NCI-H526 (cell line): Measurements from ENCODE around the gene VSTM4.

ENCODE experiments used
- DNase-seq, 2 experiments: peaks; one replicate each; lab custom pipeline; 2025; lab: John Stamatoyannopoulos, UW

VSTM4 gene

DNA sequence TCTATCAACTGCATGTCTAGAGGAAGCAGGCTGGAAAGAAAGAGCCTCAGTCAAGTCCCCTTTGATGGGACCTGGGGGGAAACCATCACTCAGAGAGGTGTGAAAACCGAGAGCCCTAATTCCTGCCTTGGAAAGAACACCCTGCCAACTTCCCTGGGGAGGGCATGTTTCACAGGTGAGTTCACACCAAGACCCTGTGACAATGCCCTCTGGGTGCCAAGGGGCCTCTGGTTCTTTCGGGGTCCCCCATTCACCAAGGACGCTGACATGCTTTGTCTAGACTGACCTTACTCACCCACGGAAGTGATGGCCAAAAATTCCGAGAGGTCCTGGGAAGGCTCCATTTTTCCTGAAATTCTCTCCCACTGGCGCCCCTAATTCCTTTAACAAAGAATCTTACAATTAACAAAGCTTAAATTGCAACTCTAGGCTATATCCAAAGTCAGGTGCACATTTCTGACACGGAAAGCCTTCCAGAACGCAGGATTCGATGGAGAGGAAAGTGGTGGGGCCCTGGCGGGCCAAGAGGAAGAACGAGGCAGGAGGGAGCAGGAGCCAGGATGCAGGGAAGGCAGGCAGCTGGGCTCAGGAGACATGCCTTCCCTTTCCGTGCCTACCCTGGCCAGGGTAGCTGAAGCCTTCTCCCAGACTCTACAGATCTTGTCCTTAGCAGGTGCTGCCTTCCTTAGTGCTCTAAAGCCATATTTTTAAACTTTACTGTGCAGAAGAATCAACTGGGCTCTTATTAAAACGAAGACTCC lies 23.7 kb downstream of the VSTM4 start:
- DNase-seq: no peak

DNA sequence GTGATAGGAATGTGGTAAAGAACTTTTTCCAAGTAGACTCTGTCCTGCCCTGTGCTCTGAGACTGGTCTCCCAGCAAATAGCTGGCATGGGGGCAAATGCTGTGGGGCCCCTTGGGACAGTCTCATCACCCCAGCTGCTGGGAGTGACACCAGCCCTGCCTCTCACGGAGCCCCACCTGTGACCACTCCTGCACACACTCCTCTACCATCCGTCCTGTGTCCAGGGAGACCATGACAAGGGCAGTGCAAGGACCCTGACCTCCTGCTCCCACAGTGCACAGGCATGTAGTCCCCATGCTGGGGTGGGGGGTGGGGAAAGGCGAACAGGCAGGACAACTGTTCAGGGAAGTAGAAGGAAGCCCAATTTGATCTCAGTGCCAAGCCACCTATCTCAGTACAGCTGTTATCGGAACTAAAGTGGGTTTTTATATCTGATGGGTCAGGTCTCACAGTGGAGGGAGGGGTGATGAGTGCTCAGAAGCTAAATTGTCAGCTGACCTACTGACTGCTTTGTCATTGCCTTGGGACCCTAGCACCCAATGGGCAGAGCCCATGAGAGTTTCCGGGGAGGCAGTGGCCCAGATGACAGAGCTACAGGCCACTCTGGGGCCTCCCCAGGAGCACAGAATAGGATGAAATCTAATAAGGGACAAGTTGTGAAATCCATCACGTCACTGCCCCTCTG lies 24.5 kb downstream of the VSTM4 start:
- DNase-seq: no peak

DNA sequence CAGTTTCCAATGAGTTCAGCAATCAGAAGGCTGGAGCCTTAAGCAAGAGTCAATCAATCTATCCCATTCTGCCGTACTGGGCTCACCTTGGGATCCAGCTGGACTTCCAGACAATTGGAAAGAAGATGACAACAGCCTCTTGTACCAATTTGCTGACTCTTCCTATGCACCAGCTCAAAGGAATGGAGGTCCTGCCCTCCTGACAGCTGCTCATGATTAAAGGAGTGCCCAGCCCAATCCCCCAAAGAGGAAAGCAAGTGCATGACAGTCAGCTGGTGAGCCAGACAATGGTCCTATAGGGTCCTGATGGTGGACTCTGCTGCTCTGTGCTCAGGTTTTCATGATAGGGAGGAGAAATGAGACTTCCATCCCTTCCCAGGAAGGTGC lies 25.1 kb downstream of the VSTM4 start:
- no peak for DNase-seq

DNA sequence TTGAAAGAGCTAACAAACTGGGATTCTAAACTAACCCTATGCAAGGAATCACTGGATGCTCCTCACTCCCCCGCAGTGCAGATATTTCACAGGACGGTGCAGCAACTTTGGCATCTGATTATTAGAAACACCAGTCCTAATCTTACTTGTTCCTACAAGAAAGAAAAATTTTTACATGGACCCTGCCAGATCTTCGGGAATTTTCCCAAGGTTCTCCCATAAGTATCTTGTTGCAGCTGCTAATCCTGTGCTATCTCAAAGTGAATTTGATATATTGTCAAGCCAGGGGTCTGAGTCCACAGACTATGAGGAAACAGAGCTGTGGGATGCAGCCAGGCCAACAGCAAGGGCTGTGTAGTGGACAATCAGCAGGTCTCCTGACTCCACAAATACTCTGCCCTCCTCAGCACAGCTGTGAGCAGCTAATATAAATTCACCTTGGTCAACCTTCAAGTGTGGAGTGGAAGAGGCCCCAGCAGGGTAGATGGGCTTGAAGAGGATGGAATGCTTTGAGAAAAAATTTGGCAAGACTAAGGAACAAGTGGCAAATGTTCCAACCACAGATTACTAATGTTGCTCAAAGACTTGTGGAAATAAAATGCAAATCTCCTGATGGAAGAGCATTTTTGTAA lies 25.6 kb downstream of the VSTM4 start:
- DNase-seq: no peak

DNA sequence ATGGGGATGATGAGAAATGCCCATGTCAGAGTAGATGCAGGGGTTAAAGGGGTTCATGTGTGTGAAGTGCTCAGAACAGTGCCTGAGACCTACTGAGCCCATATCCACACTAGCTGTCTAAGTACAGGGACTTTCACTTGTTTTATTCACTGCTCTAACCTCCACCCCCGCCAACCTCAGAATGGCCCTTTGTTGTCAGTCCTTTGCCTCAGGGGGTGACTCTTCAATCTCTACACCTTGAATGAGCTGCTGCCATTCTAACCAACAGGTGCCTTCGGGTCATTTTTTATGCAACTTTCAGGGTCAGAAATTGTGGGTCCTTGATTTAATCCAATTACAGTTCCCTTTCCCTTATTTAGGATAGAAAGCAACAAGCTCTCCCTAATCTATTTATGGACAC lies 26.2 kb downstream of the VSTM4 start:
- DNase-seq: no peak

DNA sequence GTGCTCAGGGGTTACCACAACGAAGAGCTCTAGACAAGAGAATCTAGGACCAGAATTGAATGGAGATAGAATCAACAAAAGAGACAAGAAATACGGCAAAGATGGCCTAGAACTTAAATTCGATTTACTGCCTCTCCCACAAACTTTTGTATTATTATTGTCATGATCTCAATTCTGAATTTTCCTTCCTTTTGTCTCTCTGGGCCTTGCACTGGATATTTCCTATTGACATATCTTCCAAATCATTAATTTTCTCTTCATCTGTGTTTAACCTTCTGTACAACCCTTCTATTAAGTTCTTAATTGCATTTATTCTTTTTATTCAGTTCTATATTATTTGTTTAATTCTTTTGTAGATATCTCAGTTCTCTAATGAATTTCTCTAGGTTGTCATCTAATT lies 28.4 kb downstream of the VSTM4 start:
- no peak for DNase-seq

DNA sequence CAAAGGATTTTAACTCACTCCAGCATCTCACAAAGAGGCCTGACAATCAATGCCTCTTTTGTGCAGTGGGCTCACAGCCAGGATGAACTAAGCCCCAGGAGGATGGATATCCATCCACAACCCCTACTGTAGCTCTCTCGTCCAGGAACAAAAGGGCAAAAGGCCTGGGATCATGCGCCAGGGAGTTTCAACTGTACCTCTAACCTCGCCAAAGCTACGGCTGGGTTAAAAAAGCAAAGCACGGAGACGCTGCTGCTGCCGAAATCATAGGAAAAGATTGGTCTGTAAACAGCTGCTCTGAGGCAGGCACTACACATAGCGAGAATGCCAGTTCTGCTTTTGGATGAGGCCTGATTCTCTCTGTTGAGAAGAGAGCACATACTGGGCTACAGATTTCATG lies 32.1 kb downstream of the VSTM4 start:
- DNase-seq: no peak

DNA sequence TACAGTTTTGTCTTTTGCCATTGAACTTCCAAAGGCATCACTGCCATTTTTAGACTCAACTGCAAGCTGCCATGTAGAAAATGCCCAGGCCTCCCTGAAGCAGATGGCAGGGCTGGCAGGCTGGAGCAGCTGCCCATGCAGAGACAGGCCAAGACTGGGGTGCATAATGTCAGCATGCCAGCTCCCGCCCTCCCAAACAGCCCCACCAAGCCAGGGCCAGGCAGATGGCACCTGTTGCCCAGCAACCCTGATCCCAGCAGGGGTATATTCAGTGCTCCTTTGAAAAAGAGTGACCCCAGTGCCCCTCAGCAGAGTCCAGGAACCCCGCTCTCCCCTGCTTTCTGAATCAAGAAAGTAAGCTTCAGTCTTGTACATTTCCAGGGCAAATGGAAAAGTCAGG lies 32.6 kb downstream of the VSTM4 start:
- no peak for DNase-seq

DNA sequence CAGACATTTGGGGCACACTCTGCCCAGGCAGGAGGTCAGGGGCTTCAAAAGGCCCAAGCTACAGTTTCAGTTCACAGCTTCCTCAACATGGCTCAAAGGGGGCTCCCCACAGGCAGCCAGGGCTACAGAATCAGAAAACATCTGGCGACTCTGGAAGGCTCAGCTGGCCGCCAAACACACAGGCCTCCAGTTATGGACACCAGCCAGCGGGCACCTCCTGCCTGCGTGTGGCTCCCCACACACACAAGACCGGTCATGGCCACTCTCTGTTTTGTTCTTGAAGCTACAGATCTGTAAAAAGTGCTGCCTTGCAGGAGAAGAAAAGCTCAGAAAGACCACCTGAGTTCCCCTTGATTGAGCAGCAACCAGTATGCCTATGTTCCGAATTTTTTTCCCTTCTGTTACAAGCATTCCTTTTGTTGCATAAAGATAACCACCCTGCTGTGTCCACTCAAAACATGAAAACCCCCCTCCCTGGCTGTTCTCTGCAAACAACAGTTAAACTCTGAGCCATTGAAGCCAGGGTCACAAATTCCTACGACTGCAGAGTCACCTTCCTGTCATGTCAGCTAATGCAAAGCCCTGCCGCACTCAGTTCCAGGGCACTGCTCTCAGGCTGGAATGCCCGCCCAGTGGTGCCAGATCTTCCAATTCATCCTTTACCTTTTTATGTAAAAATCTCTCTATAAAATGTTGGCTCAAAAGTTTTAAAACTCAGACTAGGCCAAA lies 33.6 kb downstream of the VSTM4 start:
- no peak for DNase-seq

DNA sequence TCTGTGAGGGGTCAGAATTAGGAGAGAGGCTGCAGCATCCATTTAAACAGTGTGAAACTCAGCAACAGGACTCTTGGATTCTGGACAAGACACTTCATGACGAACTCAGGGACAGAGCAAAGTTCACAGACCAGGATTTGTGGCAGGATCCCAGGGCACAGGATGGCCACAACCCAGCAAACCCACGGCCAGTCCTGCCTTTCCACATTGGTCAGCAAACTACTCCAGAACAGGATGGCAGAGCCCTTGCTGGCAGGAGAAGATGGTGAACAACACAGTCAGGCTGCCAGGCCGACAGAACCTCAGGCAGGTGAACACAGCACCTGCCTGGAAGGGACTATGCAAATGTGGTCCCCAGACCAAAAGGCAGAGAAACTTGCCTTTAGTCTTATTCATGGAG lies 34.4 kb downstream of the VSTM4 start:
- DNase-seq: peak in 1 of 2 experiments; percentile 4

DNA sequence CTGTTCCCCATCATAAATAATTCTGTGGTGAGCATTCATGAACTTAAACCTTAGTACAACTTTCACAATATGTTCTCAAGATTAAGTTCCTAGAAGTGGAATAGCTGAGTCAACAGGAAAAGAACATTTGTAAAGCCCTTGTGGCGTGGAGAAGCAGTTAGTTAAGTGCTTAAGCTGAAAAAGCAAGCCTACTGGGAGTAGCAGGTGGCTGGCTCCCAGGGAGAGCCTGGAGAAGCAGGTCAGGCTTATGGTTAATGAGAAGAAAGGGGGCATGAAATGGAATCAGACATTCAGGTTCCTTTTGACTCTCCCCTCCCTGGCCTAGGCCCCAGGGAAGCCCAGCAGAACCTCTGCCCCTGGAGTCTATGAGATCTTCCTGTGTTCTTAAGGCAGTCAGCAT lies 35.3 kb downstream of the VSTM4 start:
- DNase-seq: no peak

DNA sequence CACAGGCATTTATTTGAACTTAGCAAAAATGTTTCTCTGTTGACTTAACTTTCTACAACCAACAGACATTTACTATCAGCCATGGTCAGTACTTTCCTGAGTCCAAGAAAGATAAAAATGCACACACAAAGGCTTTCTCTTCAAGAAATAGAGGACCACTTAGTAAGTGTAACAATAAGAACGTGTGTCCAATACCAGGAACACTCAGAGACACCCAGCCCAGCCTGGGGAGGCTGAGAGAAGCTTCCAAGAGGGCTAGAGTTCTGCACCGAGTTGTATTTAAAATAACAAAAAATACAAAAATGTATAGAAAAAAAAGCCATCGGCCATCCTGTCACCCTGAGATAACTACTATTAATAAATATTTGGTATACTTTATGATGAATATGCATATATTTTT lies 35.8 kb downstream of the VSTM4 start:
- no peak for DNase-seq

DNA sequence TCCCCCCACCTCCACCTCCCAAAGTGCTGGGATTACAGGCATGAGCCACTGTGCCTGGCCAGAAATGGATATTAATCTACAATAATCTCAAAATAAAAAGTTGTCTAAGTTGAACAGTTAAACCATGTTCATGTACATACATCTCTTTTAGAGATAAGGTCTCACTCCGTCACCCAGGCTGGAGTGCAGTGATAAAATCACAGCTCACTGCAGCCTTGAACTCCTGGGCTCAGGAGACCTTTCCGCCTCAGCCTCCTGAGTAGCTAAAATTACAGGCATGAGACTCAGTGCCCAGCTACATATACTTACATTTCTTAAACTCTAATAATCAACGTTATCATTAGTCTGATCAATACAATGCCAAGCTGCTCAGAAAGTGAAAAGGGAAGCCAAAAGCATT lies 36.2 kb downstream of the VSTM4 start:
- no peak for DNase-seq

DNA sequence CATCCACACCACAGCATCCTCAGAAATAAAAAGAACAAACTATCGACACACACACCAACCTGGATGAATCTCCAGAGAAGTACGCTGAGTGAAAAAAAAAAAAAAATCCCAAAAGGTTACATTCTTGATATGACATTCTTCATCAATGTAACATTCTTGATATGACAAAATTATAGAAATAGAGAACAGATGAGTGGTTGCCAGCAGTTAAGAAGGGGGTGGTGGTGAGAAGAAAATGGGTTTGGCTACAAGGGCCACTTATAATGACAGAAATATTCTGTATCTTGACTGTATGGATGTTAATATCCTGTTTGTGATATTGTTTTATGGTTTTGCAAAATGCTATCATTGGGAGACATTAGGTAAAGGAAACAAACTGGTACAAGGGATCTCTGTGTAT lies 36.9 kb downstream of the VSTM4 start:
- DNase-seq: no peak

DNA sequence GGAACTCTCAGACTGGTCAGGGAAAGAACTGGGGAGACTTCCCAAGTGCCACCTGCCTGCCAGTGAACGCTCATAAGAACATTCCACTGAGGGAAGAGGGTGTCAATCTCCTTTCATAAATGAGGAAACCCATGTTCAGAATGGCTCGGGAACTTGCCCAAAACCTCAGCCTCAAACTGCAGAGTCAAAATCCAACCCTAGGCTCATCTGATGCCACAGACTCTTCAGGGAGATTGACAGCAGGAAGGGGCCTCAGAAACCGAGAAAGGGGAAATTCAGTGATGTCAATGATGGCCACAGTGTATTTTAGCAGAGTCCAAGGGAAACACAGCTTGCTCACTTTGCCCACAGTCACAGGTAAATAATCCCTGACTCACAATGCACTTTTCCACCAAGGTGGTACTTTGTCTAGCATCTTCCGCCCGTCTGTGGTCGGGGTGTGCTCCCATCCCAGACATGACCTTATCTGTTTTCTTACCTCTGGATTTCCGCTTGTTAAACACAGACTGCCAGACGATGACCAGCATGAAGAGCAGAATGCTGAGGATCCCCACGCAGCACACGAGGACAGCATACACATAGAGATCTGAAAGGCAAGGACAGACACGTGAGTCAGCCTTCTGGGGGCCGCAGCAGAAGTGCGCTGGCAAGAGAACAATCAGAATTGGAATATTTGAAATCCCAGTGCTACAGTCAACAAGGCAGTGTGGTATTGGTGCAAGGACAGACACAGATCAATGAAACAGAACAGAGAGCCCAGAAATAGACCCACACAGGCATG lies 38.4 kb downstream of the VSTM4 start:
- DNase-seq: no peak

DNA sequence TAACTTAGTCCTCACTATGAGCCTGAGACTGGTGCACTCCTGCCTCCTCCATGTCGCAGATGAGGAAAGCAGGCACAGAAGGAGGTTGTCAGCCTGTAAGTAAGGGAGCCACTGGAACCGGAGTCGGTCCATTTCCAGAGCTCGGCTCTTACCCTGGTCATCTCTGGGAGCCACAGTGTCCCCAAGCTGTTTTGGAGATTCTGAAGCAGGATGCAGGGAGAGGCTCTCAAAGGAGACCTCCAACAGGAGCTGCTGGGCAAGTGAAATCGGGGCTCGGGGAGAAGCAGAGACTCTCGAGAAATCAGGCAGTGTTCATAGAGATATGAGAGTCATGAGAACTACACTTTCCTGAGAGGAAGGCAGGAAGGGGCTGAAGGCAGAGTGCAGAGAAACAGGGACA lies 39.0 kb downstream of the VSTM4 start:
- DNase-seq: no peak

DNA sequence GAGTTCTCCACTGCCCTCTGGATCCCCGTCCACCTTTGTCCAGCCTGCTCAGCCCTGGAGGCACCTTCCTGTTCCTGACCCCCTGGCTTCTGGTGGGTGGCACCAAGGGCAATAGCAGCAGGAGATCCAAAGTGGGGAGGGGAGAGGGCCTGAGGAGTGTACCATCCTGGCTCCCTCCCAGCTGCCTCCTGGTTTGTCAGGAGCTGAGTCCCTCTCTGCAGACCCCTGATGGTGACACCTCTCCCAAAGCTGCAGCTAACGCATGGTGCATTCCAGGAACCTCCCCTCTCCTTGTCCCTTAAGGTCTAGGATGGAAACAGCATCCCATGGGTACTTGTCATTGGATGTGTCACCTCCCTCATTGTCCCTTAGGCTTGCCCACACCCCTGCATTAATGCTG lies 39.6 kb downstream of the VSTM4 start:
- DNase-seq: no peak

DNA sequence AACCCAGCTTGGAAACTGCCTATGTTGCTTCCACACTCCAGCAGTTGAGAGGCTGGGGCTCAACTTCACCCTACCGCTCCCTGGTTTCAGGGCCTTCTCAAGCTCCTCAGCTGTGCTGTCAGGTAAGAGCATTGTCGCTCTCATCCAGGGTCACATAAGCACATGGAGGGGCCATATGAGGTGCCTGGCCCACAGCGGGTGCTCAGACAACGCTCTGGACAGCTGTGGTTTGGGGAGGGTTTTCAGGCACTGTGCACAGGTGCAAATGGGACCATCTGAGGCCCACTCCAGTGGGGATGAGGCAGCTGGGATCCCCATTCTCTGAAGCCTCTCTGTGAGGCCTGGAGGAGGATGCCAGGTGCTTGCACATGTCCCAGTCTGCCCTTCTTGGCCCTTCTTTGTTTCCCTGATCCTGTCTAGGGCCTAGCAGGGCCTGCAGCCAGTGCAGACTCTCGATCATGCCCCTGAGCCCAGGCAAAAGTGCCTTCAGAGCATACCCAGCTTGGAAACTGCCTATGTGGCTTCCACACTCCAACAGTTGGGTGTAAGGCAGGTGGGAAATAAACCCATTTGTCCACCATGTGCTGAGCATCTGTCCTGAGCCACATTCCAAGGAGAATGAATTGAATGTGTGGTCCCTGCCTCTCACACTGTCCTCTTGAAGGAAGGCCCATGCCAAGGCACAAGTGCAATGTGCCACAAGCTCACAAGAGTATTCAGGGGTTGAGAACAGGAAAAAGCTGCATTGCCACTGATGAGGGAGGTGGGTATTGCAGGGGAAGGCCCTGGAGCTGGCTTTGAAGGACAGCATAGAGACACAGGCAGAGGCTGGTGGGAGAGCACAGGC lies 40.3 kb downstream of the VSTM4 start:
- DNase-seq: no peak

DNA sequence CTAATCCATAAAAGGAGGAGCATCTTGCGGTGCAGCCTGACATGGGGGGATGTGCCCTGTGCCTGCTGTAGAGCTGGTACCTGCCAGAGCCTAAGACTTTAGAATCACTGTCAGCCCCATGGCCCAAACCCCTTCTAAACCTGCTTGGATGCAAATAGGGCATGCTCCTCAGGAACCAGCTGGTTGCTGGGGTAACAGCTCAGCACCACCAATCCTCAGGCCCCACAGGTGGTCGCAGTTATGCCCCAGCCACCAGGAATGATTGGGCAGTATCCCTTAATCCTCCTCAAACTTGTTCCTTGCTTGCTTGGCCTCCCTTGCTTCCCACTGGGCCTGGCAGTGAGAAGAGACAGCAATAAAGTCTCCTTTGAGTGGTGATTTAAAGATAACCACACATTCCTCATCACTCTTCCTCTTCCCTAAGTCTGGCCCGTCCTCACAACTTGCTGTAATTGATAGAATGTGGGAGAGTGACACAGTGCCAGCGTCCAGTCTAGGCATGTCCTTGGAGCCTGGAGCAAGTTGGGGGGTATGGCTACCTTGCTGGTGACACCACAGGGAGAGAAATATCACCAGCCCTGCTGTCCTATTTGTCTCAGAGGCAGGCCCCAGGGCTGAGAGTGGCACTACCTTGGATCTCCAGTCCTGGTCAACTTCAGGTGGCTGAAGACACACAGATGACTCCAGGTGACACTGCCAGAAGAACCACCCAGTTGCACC lies 43.0 kb downstream of the VSTM4 start:
- DNase-seq: no peak

DNA sequence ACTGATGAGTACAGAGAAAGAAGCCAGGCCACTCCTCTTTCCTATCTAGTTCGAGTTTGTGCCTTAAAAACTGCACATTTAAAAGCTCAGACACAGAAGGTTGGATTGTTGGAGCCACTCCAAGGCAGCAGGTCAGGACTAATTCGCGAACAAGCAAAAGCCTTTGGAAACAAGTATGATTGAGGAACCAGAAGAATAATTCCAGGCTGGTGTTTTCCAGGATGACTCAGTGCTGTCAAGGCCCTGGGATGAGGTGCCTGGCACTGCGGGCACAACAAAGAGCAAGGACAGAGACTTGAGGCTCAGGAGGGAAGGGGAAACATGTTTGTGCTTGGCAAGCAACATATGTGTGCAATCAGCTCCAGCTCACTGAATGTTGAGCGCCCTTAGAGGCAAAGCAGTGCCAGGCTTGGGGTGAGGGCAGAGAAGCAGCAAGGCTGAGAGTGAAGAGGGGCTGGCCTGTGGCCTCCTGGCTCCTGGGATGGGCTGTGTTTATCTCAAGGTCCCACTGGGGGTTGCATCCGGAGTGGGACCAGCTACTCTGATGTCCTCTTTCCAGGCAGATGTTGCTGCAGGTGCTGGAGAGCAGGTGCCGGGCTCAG lies 44.1 kb downstream of the VSTM4 start:
- no peak for DNase-seq
